ENCODE measurements around the gene VCAN.

The VCAN gene

DNA sequence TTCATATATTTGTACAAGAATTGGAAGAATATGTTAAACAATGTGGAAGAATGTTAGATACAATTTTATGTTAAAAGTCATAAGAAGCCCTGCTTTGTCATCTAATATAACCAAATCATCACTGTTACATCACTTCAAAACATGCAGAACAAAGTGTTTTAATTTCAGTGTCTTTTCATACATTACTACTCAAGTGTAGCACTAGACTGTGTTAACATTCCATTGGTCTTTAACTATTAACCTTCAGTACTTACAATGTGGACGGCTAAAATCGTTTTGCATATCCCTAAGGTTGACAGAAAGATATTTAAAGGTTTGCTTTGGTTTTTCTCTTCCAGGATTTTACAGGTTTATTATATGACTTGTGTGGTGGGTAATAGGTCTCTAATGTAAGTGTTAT lies 50.9 kb downstream of the VCAN start:
- H3K36me3 ChIP-seq (replicated peaks in 1 of 2; ENCODE audit: control insufficient read depth in 2 of 2, insufficient read depth in 2 of 2, low read length in 2 of 2): peaks cover 21 to 99% of the 10 kb centered on the region in 2 donors

DNA sequence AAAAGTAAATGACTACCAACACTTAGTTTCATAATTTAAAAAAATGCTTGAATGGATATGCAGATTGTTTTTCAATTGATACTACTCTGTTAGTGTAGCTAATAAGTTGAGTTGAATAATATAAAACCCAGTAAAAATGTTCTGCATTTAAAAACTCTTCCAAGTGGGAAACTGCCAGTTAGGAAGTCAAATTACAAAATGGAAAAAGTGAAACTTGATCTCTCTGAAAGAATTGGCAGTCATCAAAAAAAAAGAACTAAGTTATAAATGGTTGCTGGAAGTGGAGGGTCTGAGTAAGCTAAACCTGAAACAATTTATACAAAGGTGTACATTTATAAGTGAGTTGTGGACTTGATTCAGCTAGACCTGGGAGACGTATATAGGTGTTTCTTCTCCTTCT lies 52.4 kb downstream of the VCAN start:
- no peak overlapping the region for H2BK5ac ChIP-seq (ENCODE audit: low read length)
- no peak overlapping the region for H3K9ac ChIP-seq (ENCODE audit: low read depth, low read length, poor library complexity)
- H3K4me2 ChIP-seq (ENCODE audit: insufficient read depth, low read length, poor library complexity, severe bottlenecking): no peak overlapping the region
- H4K8ac ChIP-seq (ENCODE audit: low read depth, low read length): no peak overlapping the region
- no peaks in the 10 kb centered on the region for H3K79me1 ChIP-seq (ENCODE audit: low read depth, low read length)
- H2BK12ac ChIP-seq (ENCODE audit: low read length): no peak overlapping the region
- no peaks in the 10 kb centered on the region for H3K27me3 ChIP-seq (ENCODE audit: control insufficient read depth in 3 of 3, insufficient read depth in 3 of 3, low read depth in 1 of 3, low read length in 3 of 3)
- H4K91ac ChIP-seq (ENCODE audit: low read depth, low read length, poor library complexity): no peak overlapping the region
- H2AK5ac ChIP-seq (ENCODE audit: low read depth, low read length): no peak overlapping the region
- no peaks in the 10 kb centered on the region for H3K4me1 ChIP-seq (ENCODE audit: control insufficient read depth in 2 of 2, insufficient read depth in 1 of 2, low read depth in 1 of 2, low read length in 2 of 2)
- H3K18ac ChIP-seq (ENCODE audit: low read length): no peak overlapping the region
- H3K9me3 ChIP-seq (replicated peaks in 1 of 2; ENCODE audit: control insufficient read depth in 2 of 2, insufficient read depth in 1 of 2, low read depth in 1 of 2, low read length in 2 of 2): peaks cover 0 to 5% of the 10 kb centered on the region in 2 donors
- WGBS, 2 donors (ENCODE audit: extremely low coverage in 2 of 2, insufficient read length in 2 of 2, insufficient replicate concordance in 1 of 2): no CpG with 5 or more reads among the region's 1 CpG
- no peak overlapping the region for H2BK15ac ChIP-seq (ENCODE audit: low read length)
- H3K4me3 ChIP-seq (ENCODE audit: low read length in 2 of 2): no peak overlapping the region
- H3K27ac ChIP-seq (replicated peaks; ENCODE audit: low read length): no peak overlapping the region
- H3K4ac ChIP-seq (ENCODE audit: low read length): no peak overlapping the region
- no peak overlapping the region for H2AFZ ChIP-seq (ENCODE audit: low read length)
- no peak for DNase-seq (ENCODE audit: low spot score)
- H3K23ac ChIP-seq (ENCODE audit: low read depth, low read length, poor library complexity): no peak overlapping the region
- H3K14ac ChIP-seq (ENCODE audit: low read length): no peak overlapping the region
- H3K36me3 ChIP-seq (replicated peaks in 1 of 2; ENCODE audit: control insufficient read depth in 2 of 2, insufficient read depth in 2 of 2, low read length in 2 of 2): peaks cover 21 to 90% of the 10 kb centered on the region in 2 donors
- no peak overlapping the region for H2BK120ac ChIP-seq (ENCODE audit: low read depth, low read length)

More for the DNA sequence above, 50.9 kb downstream of the VCAN start:
- H3K4ac ChIP-seq (ENCODE audit: low read length): no peak overlapping the region
- no peak overlapping the region for H3K9ac ChIP-seq (ENCODE audit: low read depth, low read length, poor library complexity)
- no CpG with 5 or more reads among the region's 2 CpGs for WGBS, 2 donors (ENCODE audit: extremely low coverage in 2 of 2, insufficient read length in 2 of 2, insufficient replicate concordance in 1 of 2)
- peaks cover 0 to 5% of the 10 kb centered on the region in 2 donors for H3K9me3 ChIP-seq (replicated peaks in 1 of 2; ENCODE audit: control insufficient read depth in 2 of 2, insufficient read depth in 1 of 2, low read depth in 1 of 2, low read length in 2 of 2)
- H3K4me2 ChIP-seq (ENCODE audit: insufficient read depth, low read length, poor library complexity, severe bottlenecking): no peak overlapping the region
- H2BK5ac ChIP-seq (ENCODE audit: low read length): no peak overlapping the region
- H3K23ac ChIP-seq (ENCODE audit: low read depth, low read length, poor library complexity): no peak overlapping the region
- H2BK12ac ChIP-seq (ENCODE audit: low read length): no peak overlapping the region
- no peak overlapping the region for H2BK120ac ChIP-seq (ENCODE audit: low read depth, low read length)
- no peak overlapping the region for H4K8ac ChIP-seq (ENCODE audit: low read depth, low read length)
- H2AK5ac ChIP-seq (ENCODE audit: low read depth, low read length): no peak overlapping the region
- no peaks in the 10 kb centered on the region for H3K79me1 ChIP-seq (ENCODE audit: low read depth, low read length)
- no peaks in the 10 kb centered on the region for H3K4me1 ChIP-seq (ENCODE audit: control insufficient read depth in 2 of 2, insufficient read depth in 1 of 2, low read depth in 1 of 2, low read length in 2 of 2)
- H2AFZ ChIP-seq (ENCODE audit: low read length): no peak overlapping the region
- no peak for DNase-seq (ENCODE audit: low spot score)
- H3K14ac ChIP-seq (ENCODE audit: low read length): no peak overlapping the region
- H3K27ac ChIP-seq (replicated peaks; ENCODE audit: low read length): no peak overlapping the region
- no peak overlapping the region for H4K91ac ChIP-seq (ENCODE audit: low read depth, low read length, poor library complexity)
- no peaks in the 10 kb centered on the region for H3K27me3 ChIP-seq (ENCODE audit: control insufficient read depth in 3 of 3, insufficient read depth in 3 of 3, low read depth in 1 of 3, low read length in 3 of 3)
- H2BK15ac ChIP-seq (ENCODE audit: low read length): no peak overlapping the region
- H3K4me3 ChIP-seq (ENCODE audit: low read length in 2 of 2): no peak overlapping the region
- no peak overlapping the region for H3K18ac ChIP-seq (ENCODE audit: low read length)

DNA sequence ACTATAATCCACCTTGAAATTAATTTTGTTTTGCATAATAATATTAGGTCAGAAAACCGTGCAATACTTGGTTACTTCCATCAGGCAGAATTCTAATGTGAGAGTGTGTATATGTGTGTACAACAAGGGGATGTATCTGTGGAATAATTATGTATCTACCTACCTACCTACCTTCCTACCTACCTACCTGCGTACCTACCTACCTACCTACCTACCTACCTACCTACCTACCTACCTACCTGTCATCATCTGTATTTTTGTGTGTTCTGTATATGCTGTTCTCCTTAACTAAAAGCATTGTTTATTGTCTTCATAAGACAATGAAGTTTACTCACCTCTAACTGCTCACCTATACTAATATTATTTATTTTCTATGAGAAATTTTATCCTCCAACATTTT lies 52.8 kb downstream of the VCAN start:
- H3K18ac ChIP-seq (ENCODE audit: low read length): no peak overlapping the region
- no peak for DNase-seq (ENCODE audit: low spot score)
- H3K4me3 ChIP-seq (ENCODE audit: low read length in 2 of 2): no peak overlapping the region
- H3K4ac ChIP-seq (ENCODE audit: low read length): no peak overlapping the region
- H3K9me3 ChIP-seq (replicated peaks in 1 of 2; ENCODE audit: control insufficient read depth in 2 of 2, insufficient read depth in 1 of 2, low read depth in 1 of 2, low read length in 2 of 2): peaks cover 0 to 5% of the 10 kb centered on the region in 2 donors
- no peak overlapping the region for H3K27ac ChIP-seq (replicated peaks; ENCODE audit: low read length)
- no peak overlapping the region for H3K14ac ChIP-seq (ENCODE audit: low read length)
- no peak overlapping the region for H4K91ac ChIP-seq (ENCODE audit: low read depth, low read length, poor library complexity)
- no peak overlapping the region for H2BK12ac ChIP-seq (ENCODE audit: low read length)
- H3K36me3 ChIP-seq (replicated peaks in 1 of 2; ENCODE audit: control insufficient read depth in 2 of 2, insufficient read depth in 2 of 2, low read length in 2 of 2): peaks cover 19 to 89% of the 10 kb centered on the region in 2 donors
- no peak overlapping the region for H2BK5ac ChIP-seq (ENCODE audit: low read length)
- H3K4me1 ChIP-seq (ENCODE audit: control insufficient read depth in 2 of 2, insufficient read depth in 1 of 2, low read depth in 1 of 2, low read length in 2 of 2): no peaks in the 10 kb centered on the region
- no peak overlapping the region for H4K8ac ChIP-seq (ENCODE audit: low read depth, low read length)
- H2BK15ac ChIP-seq (ENCODE audit: low read length): no peak overlapping the region
- H3K4me2 ChIP-seq (ENCODE audit: insufficient read depth, low read length, poor library complexity, severe bottlenecking): no peak overlapping the region
- no peak overlapping the region for H2AK5ac ChIP-seq (ENCODE audit: low read depth, low read length)
- H2BK120ac ChIP-seq (ENCODE audit: low read depth, low read length): no peak overlapping the region
- no peaks in the 10 kb centered on the region for H3K79me1 ChIP-seq (ENCODE audit: low read depth, low read length)
- H3K27me3 ChIP-seq (ENCODE audit: control insufficient read depth in 3 of 3, insufficient read depth in 3 of 3, low read depth in 1 of 3, low read length in 3 of 3): no peaks in the 10 kb centered on the region
- no peak overlapping the region for H3K23ac ChIP-seq (ENCODE audit: low read depth, low read length, poor library complexity)
- no peak overlapping the region for H3K9ac ChIP-seq (ENCODE audit: low read depth, low read length, poor library complexity)
- no CpG with 5 or more reads among the region's 2 CpGs for WGBS, 2 donors (ENCODE audit: extremely low coverage in 2 of 2, insufficient read length in 2 of 2, insufficient replicate concordance in 1 of 2)
- H2AFZ ChIP-seq (ENCODE audit: low read length): no peak overlapping the region

DNA sequence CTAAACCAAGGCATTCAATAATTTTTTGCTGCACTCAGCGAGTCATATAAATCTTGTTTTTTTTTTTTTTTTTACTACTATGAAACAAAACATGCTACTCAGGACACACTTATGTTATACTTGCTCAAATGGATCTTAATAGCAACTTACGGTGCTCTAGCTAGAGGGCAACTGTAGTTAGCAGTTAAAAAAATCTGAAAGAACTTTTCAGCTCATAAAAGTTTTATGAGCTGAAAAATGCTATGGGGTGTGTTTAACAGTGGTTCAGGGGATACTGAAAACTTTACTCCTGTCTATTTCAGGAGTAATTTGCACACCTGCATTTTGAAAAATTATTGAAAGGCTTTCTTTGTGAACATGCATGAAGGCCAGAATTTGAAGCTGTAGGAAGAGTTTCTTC lies 53.4 kb downstream of the VCAN start:
- Histone ChIP-seq H3K27ac (replicated peaks; ENCODE audit: low read length) (no peak overlapping the region), H2BK5ac (ENCODE audit: low read length) (no peak overlapping the region), H3K4me1 (ENCODE audit: control insufficient read depth in 2 of 2, insufficient read depth in 1 of 2, low read depth in 1 of 2, low read length in 2 of 2) (peaks cover 0 to 1% of the 10 kb centered on the region in 2 donors), H3K4me2 (ENCODE audit: insufficient read depth, low read length, poor library complexity, severe bottlenecking) (no peak overlapping the region), H2BK120ac (ENCODE audit: low read depth, low read length) (no peak overlapping the region), H4K8ac (ENCODE audit: low read depth, low read length) (no peak overlapping the region), H3K23ac (ENCODE audit: low read depth, low read length, poor library complexity) (no peak overlapping the region), H2AFZ (ENCODE audit: low read length) (no peak overlapping the region), H2BK12ac (ENCODE audit: low read length) (no peak overlapping the region), H3K27me3 (ENCODE audit: control insufficient read depth in 3 of 3, insufficient read depth in 3 of 3, low read depth in 1 of 3, low read length in 3 of 3) (no peaks in the 10 kb centered on the region), H3K14ac (ENCODE audit: low read length) (no peak overlapping the region), H2AK5ac (ENCODE audit: low read depth, low read length) (no peak overlapping the region), H2BK15ac (ENCODE audit: low read length) (no peak overlapping the region), H4K91ac (ENCODE audit: low read depth, low read length, poor library complexity) (no peak overlapping the region), H3K9me3 (replicated peaks in 1 of 2; ENCODE audit: control insufficient read depth in 2 of 2, insufficient read depth in 1 of 2, low read depth in 1 of 2, low read length in 2 of 2) (peaks cover 0 to 1% of the 10 kb centered on the region in 2 donors), H3K4me3 (ENCODE audit: low read length in 2 of 2) (no peak overlapping the region), H3K36me3 (replicated peaks in 1 of 2; ENCODE audit: control insufficient read depth in 2 of 2, insufficient read depth in 2 of 2, low read length in 2 of 2) (peaks cover 12 to 82% of the 10 kb centered on the region in 2 donors), H3K4ac (ENCODE audit: low read length) (no peak overlapping the region), H3K18ac (ENCODE audit: low read length) (no peak overlapping the region), H3K79me1 (ENCODE audit: low read depth, low read length) (no peaks in the 10 kb centered on the region), H3K9ac (ENCODE audit: low read depth, low read length, poor library complexity) (no peak overlapping the region)
- no CpG with 5 or more reads among the region's 2 CpGs for WGBS, 2 donors (ENCODE audit: extremely low coverage in 2 of 2, insufficient read length in 2 of 2, insufficient replicate concordance in 1 of 2)
- no peak for DNase-seq (ENCODE audit: low spot score)

All from neuronal stem cell (in vitro differentiated cells).